Activated CD8-positive, alpha-beta T cell treated with anti-CD3 and anti-CD28 coated beads, Interleukin-2, amount 10 ng/mL, durations not matched to agents 7 days and 5 days (primary cell): Measurements from ENCODE around the gene ARID3B. TPM values are rescaled to one million over a fixed set of nuclear protein-coding genes. Genes with fewer than 3 reads are reported as not detected.

Source experiments
- ATAC-seq: fragments of 150-1000 bp; cut with Tn5 transposase; one replicate; pipeline ENCODE4 v1.10.0; 2021; ENCODE audit warnings: moderate library complexity
- CTCF ChIA-PET: fragments of 350-600 bp; sonication (Branson Sonifier 250); formaldehyde crosslinking; loops from one replicate; lab custom pipeline; 2021; ENCODE audit warnings: antibody characterized with exemption; lab: Charles Lee
- POLR2A ChIA-PET: fragments of 350-600 bp; sonication (Branson Sonifier 250); formaldehyde crosslinking; loops from one replicate; lab custom pipeline; 2021; ENCODE audit warnings: antibody characterized with exemption; lab: Charles Lee
- DNase-seq: peaks from one replicate; pipeline ENCODE4 v3.0.0-alpha.2; 2020
- H3K27ac Mint-ChIP-seq: one replicate; pipeline ENCODE4 v1.8.0; 2021; ENCODE audit warnings: mild to moderate bottlenecking, mixed read lengths
- H3K27me3 Mint-ChIP-seq: one replicate; pipeline ENCODE4 v1.8.0; 2021; ENCODE audit warnings: low read depth, mixed read lengths
- H3K36me3 Mint-ChIP-seq: one replicate; pipeline ENCODE4 v1.8.0; 2021; ENCODE audit warnings: low read depth, mixed read lengths
- H3K4me1 Mint-ChIP-seq: one replicate; pipeline ENCODE4 v1.8.0; 2021; ENCODE audit warnings: low read depth, mixed read lengths
- H3K4me3 Mint-ChIP-seq: one replicate; pipeline ENCODE4 v1.8.0; 2021; ENCODE audit warnings: mild to moderate bottlenecking, mixed read lengths
- H3K9me3 Mint-ChIP-seq: one replicate; pipeline ENCODE4 v1.8.0; 2022; ENCODE audit warnings: mixed read lengths; ENCODE audit not compliant: insufficient read depth
- total RNA-seq, 2 experiments: library from RNA; stranded (reverse); gene quantifications; one replicate each; pipeline ENCODE4 v1.2.3, GENCODE V29; 2021

ARID3B gene
- total RNA-seq, 2 experiments from 2014 or later, result 39.8 to 40.1 TPM

DNA sequence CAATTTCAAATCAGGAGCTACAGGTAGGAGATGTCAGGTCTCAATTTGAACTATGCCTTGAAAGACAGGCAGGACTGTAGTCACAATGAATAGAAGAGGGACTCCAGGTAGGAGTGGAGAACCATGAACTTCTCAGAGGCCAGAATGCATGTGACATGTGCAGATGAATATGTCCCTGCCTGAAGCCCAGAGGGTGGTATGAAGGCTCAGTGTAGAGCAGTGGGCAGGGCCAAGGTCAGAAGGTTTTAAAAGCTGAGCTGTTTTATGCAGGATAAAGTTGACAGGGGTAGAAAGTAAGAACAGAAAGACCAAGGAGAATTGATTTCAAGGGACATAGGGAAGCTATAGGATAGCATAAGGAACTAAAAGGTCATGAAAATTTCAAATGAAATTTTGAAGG is 105.5 kb downstream of the ARID3B start:
- Mint-ChIP-seq H3K27ac (no peak overlapping the region), H3K36me3 (peaks cover 5% of the 10 kb centered on the region), H3K27me3 (no peaks in the 10 kb centered on the region), H3K9me3 (no peaks in the 10 kb centered on the region), H3K4me3 (no peak overlapping the region), H3K4me1 (peaks cover 6% of the 10 kb centered on the region)
- no peak for ATAC-seq
- ChIA-PET POLR2A (no interaction called here), CTCF (interaction anchor here (0.8 to 19.3 kb wide), 4 partner anchors 11 to 120 kb away, joined by 3 to 508 read pairs (median 12); no protein-coding TSS in a partner anchor)
- DNase-seq, result no peak

Other genes with a start within 250 kb of the ARID3B start
- not detected for gene CYP11A1, start 173.6 kb upstream of the ARID3B start, total RNA-seq
- gene SEMA7A, start 107.3 kb upstream of the ARID3B start, total RNA-seq, result 10 to 100 TPM; 16.1 to 16.9 TPM
- 10 to 100 TPM; 60.8 to 71.4 TPM for gene UBL7, start 80.1 kb upstream of the ARID3B start, total RNA-seq
- gene CLK3, start 74.6 kb downstream of the ARID3B start, total RNA-seq, result 100 to 1,000 TPM; 125 to 128 TPM
- 10 to 100 TPM; 40.4 to 41.6 TPM for gene EDC3, start 154.8 kb downstream of the ARID3B start, total RNA-seq
- gene CYP1A1, start 184.3 kb downstream of the ARID3B start, total RNA-seq, result 1 to 10 TPM; 4.7 to 4.8 TPM
- gene CYP1A2, start 207.6 kb downstream of the ARID3B start, total RNA-seq, result not detected
- gene CSK, start 240.9 kb downstream of the ARID3B start, total RNA-seq, result 100 to 1,000 TPM; 314 to 330 TPM